Posterior vena cava (tissue), 2 donors: ENCODE measurements around the gene DNAI4. TPM values are rescaled to one million over a fixed set of nuclear protein-coding genes. Genes with fewer than 3 reads are reported as not detected.
"Not testable (repeated sequence)": the region's sequence is repeated elsewhere in the genome, so short reads cannot be mapped to it uniquely, and the experiment has no call there.

ENCODE experiments used
- DNase-seq: peaks from one replicate; pipeline ENCODE4 v3.0.0-alpha.2; 2020; ENCODE audit warnings: low spot score
- intact Hi-C, 2 donors: fragments of 100-400 bp; cut with DNase I; formaldehyde crosslinking; loops; one replicate each; pipeline versions ENCODE4 v1.14.1 to v1.14.2; 2022 to 2023
- total RNA-seq, 2 donors: library from RNA; stranded (reverse); fragmentation: NEBNext Ultra II Directional; extraction: Animal tissue kit (Norgen Biotek cat#: 25700); gene quantifications; one replicate each; pipeline ENCODE4 v1.2.1, GENCODE V29; 2021
- donor health status: DM: yes; HTN: yes; CAD: no.
- donor health status: DM: yes; HTN: yes; CAD: no.

DNAI4 gene
- total RNA-seq, 2 donors from 2014 or later = 21.4 to 22.0 TPM

DNA sequence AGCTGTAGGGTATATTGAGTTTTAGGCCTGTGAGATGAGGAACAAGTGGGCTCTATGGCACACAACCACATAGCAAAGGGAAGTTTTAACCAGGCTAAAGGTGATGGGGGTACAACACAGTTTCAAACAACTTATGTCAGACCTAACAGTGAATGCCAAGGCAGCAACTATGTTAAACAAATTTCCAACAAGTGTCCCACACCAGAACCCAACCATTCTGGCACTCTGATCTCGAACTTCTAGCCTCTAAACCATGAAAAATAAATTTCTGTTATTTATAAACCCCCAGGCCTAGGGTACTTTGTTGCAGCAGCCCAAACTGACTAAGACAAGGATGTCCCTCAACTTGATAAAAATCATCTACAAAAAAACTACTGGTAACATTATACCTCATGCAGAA, 71.3 kb downstream of the DNAI4 start:
- intact Hi-C loops = no loop called here
- DNase-seq = no peak

DNA sequence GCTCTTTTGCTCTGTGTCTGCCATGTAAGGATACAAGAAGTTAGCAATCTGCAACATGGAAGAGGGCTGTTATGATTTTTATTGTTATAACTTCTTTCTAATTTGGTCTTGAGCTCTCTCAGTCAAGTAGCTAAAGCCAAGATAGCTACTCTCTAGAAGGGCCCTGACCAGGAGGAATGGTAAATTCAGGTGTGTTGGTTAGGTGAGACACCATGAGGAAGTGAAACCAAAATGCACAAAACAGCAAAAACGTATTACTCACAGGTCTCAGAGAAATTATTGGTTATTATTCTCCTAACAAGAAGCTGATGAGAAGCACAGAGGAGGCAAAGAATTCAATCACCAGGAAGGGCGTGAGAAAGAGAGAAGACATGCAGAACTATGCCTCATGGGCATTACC, 71.8 kb downstream of the DNAI4 start:
- intact Hi-C loops = no loop called here
- DNase-seq = no peak

- intact Hi-C loops = no loop called here
- DNase-seq = no peak
Measured at GRCh38 chr1:66850989-66851388, 73.7 kb downstream of the DNAI4 start.

DNA sequence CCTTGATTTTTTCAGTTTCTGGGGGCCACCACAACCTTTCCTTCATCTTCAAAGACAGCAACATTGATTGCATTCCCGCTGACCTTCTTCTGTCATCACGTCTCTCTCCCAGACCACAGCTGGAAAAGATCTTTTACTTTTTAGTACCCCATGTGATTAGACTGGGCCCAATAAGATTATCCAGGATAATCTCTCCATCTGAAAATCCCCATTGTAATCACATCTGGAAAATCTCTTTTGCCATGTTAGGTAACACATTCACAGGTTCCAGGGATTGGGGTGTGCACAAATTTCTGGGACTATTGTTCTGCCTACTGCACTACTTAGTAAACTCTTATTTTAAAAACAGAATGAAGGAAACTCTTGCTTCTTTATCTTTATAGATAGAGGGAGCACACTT, 76.5 kb downstream of the DNAI4 start:
- no peak for DNase-seq
- intact Hi-C loops = no loop called here

DNA sequence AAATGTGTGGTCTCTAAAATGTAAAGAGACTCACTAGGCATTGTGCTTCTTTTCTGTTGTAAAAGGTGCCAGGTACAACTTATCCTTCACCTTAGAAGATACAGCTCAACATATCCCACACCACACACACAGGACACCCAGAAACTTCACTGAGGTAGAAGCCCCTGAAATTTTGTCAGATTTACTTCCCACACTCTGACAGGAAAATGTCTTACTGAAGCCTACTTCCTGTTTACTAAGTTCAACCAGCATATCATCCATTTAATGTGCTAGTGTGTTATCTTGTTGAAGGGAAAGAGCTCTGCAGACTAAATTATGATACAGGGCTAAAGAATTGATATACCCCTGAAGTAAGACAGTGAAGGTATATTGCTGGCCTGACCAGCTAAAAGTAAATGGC, 83.7 kb downstream of the DNAI4 start:
- DNase-seq = no peak
- intact Hi-C loops = no loop called here

DNA sequence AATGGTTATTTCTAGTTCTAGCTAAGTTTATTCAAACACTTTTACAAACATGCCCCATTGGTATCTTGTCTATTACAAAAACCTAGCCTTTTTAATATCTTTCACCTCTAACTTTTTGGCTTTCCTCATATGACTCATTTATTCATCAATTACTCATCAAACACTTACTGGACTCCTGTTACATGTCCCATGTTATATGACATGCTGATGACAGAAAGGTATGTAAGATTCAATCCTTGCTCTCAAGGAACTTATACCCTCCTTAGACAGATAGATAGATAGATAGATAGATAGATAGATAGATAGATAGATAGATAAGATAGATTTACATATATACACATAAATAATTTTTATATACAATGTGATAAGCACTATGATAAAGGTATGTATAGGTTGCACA, 89.7 kb downstream of the DNAI4 start:
- no peak for DNase-seq
- intact Hi-C loops = no loop called here

DNA sequence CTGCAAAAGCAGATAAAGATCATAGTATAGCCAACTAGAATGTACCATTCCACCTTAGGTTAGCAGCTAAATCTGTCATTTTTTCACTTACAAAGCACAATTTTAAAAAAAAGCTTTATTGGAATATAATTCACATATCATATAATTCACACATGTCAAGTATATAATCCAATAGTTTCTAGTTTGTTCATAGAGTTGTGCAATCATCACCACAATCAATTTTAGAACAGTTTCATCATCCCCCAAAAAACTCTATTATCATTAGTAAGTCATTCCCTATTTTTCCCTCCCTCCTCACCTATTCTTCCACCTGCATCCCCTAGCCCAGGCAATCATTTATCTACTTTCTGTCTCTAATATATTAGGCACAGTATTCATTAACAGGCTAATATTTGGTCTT, 91.5 kb downstream of the DNAI4 start:
- intact Hi-C loops = no loop called here
- DNase-seq = no peak

DNA sequence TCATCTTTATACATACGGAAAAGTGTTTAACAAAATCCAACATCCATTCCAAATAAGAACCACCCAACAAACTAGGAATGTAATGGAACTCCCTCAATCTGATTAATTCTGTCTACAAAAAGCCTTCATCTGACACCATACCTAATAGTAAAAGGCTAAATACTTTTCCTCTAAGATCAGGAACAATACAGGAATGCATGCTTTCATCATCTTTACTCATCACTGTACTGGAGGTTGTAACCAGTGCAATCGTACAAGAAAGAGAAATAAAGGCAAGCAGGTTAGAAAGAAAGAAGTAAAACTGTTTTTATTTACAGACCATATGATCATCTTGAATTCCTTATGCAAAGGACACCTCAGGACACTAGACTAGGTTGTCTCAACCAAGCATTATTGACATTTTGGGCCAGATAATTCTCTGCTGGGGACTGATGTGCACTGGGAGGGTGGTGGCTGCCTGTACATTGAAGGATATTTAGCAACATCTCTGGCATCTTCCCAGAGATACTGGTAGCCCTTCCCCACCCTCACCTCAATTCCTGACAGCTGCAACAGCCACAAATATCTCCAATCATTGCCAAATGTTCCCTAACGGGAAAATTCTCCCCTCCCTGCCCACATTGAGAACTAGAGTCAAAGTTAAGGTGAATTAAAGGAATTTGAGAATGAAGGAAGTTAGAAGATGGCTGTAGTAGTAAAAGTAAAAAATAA, 93.0 kb downstream of the DNAI4 start:
- intact Hi-C loops = no loop called here
- DNase-seq = no peak

- no peak for DNase-seq
- intact Hi-C loops = no loop called here
Measured at GRCh38 chr1:66824771-66825170, 99.9 kb downstream of the DNAI4 start.

- intact Hi-C loops = no loop called here
- no peak for DNase-seq
Measured at GRCh38 chr1:66809736-66810326, 114.8 kb downstream of the DNAI4 start.

GRCh38 chr1:66809245-66809644, 115.4 kb downstream of the DNAI4 start:
- intact Hi-C loops = no loop called here
- DNase-seq = no peak

- intact Hi-C loops = not testable (repeated sequence)
Measured at GRCh38 chr1:66795839-66796238, 128.8 kb downstream of the DNAI4 start.

DNA sequence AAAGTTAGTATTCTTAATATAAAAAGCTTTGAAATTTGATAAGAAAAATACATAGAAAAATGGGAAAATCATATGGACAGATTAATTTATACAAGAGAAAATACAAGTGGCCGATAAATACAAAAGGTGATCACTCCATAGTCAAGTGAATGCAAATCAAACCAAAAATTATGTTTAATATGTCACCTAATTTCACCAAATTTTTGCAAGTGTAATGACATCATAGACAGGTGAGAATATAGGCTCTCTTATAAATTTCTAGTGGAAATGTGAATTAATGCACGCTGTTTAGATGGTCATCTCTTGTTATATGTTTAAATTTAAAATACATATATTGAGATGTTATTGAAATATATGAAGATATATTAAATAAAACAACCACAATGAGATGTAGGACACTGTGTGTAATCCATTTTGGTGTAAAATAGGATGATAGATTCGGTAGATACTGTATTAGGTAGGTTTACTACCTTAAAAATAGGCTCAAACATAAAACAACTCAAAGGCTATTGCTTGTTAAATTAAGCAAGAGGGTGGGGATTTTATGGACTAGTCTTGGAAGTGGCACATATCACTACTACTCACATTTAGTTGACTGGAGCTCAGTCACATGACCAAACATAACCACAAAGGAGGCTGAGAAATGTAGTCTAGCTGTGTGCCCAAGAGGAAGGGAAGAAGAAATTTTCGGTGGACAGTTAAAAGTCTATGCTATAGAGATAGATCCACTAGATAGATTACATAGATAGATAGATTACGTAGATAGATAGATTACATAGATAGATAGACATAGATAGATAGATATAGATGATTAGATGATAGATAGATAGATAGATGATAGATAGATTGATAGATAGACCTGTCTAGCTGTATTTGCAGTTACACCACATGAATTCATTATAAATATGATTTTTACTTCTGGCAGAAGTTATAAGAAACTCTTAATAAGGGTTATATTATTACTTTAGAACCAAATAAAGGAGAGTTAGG, 132.7 kb downstream of the DNAI4 start:
- intact Hi-C loops = no loop called here
- no peak for DNase-seq

More at GRCh38 chr1:66795839-66796238, 128.8 kb downstream of the DNAI4 start:
- not testable (repeated sequence) for DNase-seq

DNA sequence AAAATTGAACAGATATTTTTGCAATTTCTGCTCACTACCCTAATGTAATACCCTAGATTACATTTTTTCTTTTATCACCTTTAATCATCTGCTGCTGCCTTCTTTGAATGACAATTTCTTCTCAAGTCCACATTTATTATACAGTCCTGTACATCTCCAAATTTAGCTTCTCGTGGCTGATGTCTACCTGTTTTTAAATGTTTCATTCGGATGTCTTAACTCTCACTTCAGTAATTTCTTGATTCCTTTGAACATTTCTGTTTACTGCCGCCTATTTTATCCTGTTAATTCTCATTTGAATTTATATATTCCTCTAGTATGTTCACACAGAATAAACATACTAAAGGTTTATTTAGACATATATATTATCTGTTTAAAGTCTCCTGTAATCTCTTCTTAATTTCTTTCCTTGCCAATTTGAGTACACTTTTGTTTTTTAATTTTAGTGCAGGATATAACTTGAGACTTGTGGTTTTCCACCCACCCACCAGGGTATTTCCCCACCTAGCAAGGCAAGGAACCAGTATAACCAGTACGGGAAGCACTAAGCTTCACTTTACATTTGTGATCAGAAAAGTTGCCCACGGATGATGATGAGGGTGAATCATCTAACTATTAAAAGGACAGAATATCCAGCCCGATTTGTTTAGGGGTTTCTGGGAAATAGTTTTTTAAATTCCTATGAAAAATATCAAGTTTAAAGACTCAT, 136.3 kb downstream of the DNAI4 start:
- intact Hi-C loops = no loop called here

GRCh38 chr1:66787641-66788040, 137.0 kb downstream of the DNAI4 start:
- DNase-seq = no peak
- intact Hi-C loops = no loop called here

More for the DNA sequence above, 136.3 kb downstream of the DNAI4 start:
- DNase-seq = no peak

GRCh38 chr1:66785800-66786199, 138.9 kb downstream of the DNAI4 start:
- DNase-seq, intact Hi-C loops: not testable (repeated sequence)

- intact Hi-C loops = no loop called here
- no peak for DNase-seq
Measured at GRCh38 chr1:66779475-66780078, 145.1 kb downstream of the DNAI4 start.

DNA sequence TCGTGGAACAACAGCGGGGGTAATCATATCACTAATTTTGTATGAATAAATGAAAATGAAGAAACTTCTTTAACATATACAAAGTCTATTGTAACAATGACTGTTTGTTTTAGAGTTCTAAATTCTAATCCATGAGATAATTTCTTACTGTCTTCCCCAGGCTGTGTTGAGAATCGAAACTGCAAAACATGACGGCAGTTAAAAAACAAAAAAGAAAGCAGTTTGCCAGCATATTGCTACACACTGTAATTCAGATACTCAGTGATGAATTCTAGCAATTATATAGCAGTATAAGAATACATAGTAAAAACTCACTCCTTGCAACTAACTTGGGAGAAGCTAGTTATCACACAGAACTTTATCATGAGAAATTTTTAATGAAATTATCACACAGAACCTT, 145.7 kb downstream of the DNAI4 start:
- DNase-seq = no peak
- intact Hi-C loops = no loop called here

DNA sequence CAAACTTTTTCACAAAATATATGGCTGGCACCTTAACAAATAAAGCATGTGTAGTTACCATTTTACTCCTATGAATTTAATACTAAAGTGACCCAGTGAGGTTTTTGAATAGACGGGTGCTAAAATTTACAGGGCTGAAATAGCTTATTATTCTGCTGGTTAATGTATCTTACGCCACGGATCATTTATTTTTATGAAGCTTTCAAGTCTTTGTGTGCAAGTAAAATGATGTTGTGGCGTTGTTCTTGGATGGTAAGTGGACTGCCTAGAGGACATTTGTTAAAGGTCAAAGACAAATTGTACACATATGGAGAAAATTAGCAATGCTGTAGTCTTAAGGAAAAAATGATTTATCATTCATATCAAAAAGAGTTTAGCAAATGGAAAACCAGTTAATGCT, 146.4 kb downstream of the DNAI4 start:
- DNase-seq = no peak
- intact Hi-C loops = no loop called here
